ENCODE measurements around the gene TUBA1B.
"Not testable (repeated sequence)": the region's sequence is repeated elsewhere in the genome, so short reads cannot be mapped to it uniquely, and the experiment has no call there.

Gene TUBA1B

DNA sequence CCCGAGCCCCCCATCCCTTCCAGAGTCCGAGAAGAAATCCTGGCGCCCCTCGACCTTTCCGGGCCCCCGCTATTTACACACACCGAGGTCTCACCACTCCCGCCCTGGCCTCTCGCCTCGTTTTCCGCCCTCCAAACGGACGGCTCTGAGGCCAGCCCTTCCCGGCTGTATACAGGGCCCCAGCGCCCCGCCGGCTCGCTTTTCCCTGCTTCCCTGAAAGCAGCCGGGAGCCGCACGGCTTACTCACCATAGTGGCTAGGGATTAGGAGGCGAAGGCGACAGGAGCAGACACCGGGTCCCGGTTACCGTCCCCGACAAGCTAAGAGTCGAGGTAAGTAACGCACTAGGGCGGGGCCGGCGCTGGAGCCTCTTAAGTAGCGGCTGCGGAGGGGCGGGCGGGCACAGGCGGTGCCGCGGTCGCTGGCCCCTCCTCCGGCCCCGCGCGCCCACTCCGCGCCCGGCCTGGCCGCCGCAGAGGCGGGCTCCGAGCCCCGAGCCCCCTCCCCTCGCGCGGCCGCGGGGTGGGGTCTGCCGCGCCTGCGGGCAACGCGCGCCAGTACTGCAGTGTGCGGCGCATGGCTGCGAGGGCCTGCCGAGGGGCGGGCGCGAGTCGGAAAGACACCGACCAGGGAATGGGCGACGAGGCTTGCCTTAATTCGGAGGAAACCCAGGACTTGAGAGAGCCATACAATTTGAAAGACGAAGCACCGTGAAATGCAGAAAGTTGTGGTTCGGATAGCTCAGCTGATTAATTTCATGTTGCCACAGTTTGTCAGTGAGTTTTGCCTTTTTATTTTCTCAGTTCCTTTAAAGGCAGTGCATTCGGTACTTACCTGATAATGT lies at the start of gene TUBA1B:
Gene TUBA1B (minus strand): TSS at position 345 of the 843 bp plus-strand sequence. CDS start 95 bp downstream, at position 250.
- H3K9me3 Mint-ChIP-seq, result no peaks in the 10 kb centered on the region
- peak; percentile 93 for DNase-seq
- peak; percentile 83 for ATAC-seq
- peaks cover 54% of the 10 kb centered on the region for H3K4me1 Mint-ChIP-seq
- H3K4me3 Mint-ChIP-seq, result peak within 1 kb of the TSS; percentile 99
- H3K27me3 Mint-ChIP-seq, result peaks cover 3% of the 10 kb centered on the region
- peaks cover 47% of the 10 kb centered on the region for H3K36me3 Mint-ChIP-seq (ENCODE audit: low read depth)
- peak within 1 kb of the TSS; percentile 99 for H3K27ac Mint-ChIP-seq

DNA sequence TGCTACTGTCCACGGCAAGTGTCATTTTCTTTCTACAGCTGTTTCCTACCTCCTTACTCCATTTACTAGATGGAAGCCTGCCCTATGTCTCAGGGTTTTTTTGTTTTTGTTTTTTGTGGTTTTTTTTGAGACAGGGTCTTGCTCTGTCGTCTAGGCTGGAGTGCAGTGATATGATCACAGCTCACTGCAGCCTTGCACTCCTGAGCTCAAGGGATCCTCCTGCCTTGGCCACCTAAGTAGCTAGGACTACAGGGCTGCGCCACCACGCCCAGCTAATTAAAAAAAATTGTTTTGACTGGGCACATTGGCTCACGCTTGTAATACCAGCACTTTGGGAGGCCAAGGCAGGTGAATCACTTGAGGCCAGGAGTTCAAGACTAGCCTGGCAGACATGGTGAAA lies 43.0 kb upstream of the TUBA1B start:
- ATAC-seq (no peak), DNase-seq (no peak)
- no peaks in the 10 kb centered on the region for H3K4me1 Mint-ChIP-seq
- no peaks in the 10 kb centered on the region for H3K36me3 Mint-ChIP-seq (ENCODE audit: low read depth)
- no peak overlapping the region for H3K27ac Mint-ChIP-seq
- H3K4me3 Mint-ChIP-seq, result no peak overlapping the region
- no peaks in the 10 kb centered on the region for H3K27me3 Mint-ChIP-seq
- H3K9me3 Mint-ChIP-seq, result peaks cover 4% of the 10 kb centered on the region

DNA sequence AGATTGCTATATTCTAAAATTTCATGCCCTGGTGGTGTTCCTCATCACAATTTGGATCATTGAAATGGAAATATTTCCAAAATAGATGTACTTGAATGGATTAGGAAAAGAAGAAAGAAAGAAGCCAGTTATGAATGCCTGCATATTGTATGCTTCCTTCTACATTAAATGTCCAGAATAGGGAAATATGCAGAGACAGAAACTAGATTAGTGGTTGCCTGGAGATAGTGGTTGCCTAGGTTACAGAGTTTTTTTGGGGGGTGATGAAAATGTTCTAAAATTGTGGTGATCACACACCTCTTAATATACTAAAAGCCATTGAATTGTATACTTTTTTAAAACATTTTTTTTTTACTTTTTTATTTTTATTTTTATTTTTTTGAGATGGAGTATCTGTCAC lies 39.7 kb upstream of the TUBA1B start:
- DNase-seq (no peak), ATAC-seq (no peak)
- Mint-ChIP-seq H3K27ac (no peak overlapping the region), H3K4me3 (no peak overlapping the region), H3K4me1 (no peaks in the 10 kb centered on the region), H3K9me3 (no peaks in the 10 kb centered on the region), H3K27me3 (no peaks in the 10 kb centered on the region), H3K36me3 (ENCODE audit: low read depth) (no peaks in the 10 kb centered on the region)

DNA sequence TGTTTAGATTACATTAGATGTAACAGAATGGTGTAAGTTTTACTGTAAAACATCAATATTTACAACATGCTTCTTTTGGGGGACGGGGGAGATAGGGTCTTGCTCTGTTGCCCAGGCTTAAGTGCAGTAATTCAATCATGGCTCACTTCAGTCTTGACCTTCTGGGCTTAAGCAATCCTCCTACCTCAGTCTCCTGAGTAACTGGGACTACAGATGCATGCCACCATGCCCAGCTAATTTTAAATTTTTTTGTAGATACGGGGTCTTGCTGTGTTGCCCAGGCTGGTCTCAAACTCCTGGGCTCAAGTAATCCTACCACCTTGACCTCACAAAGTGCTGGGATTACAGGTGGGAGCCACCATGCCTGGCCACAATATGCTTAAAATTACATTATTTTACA lies 33.9 kb upstream of the TUBA1B start:
- no peaks in the 10 kb centered on the region for H3K27me3 Mint-ChIP-seq
- no peaks in the 10 kb centered on the region for H3K9me3 Mint-ChIP-seq
- peaks cover 2% of the 10 kb centered on the region for H3K4me1 Mint-ChIP-seq
- ATAC-seq (no peak), DNase-seq (no peak)
- H3K4me3 Mint-ChIP-seq, result no peak overlapping the region
- no peaks in the 10 kb centered on the region for H3K36me3 Mint-ChIP-seq (ENCODE audit: low read depth)
- H3K27ac Mint-ChIP-seq, result no peak overlapping the region

DNA sequence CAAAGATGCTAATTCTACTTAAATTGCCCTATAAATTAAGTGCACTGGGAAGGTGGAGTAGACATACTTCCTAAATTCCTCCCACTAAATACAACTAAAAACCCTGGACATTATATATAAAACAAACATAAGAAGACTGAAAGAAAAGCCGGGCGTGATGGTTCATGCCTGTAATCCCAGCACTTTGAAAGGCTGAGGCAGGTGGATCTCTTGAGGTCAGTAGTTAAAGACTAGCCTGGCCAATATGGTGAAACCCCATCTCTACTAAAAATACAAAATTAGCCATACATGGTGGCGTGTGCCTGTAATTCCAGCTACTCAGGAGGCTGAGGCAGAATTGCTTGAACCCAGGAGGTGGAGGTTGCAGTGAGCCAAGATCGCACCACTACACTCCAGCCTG lies 30.7 kb upstream of the TUBA1B start:
- H3K27me3 Mint-ChIP-seq; H3K4me1 Mint-ChIP-seq; H3K4me3 Mint-ChIP-seq; ATAC-seq; H3K9me3 Mint-ChIP-seq; H3K36me3 Mint-ChIP-seq (ENCODE audit: low read depth); DNase-seq; H3K27ac Mint-ChIP-seq: not testable (repeated sequence)

DNA sequence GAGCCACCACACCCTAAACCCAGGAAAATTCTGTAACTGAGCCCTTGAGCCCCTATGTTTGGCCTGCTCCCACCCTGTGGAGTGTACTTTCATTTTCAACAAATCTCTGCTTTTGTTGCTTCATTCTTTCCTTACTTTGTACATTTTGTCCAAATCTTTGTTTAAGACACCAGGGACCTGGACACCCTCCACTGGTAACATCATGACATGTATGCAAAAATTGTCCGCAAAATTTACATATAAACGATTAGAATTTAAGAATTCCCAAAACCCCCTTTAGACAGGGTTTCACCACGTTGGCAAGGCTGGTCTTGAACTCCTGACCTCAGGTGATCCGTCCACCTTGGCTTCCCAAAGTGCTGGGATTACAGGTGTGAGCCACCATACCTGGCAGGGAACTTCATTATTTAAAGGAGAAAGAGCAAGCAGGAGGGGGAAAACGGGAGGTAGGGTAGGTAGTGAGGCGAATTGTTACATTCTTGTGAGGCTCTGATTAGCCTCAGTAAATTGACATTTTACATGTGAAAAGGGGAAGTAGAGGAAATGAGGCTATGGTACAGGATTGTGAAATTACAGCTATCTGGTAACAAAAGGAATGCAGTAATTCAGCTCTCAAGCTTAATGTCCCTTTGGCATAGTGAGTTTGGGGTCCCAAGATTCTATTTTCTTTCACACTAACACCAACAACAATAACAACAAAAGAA lies 30.0 kb upstream of the TUBA1B start:
- Mint-ChIP-seq H3K4me1 (peaks cover 2% of the 10 kb centered on the region), H3K4me3 (no peak overlapping the region), H3K27me3 (no peaks in the 10 kb centered on the region), H3K9me3 (no peaks in the 10 kb centered on the region), H3K27ac (no peak overlapping the region), H3K36me3 (ENCODE audit: low read depth) (no peaks in the 10 kb centered on the region)
- no peak for DNase-seq
- ATAC-seq, result no peak

DNA sequence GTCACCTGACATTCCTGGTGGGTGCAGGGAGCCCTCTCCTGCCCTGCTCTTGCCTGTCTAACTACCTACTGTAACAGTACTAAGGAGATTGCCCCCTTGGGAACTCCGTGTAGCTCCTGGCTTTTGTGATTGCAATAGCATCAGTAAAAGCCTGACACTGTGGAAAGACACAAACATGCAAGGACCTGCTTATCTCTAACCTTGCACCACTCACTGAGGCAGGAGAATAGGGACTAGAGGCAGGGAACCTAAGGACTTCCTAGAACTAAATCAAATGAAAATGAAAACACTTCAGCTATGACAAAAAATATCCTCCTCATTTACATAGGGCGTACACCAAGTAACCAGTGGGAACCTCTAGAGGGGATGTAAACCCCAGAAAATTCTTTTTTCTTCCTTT lies 29.2 kb upstream of the TUBA1B start:
- no peak for DNase-seq
- Mint-ChIP-seq H3K27ac (no peak overlapping the region), H3K27me3 (no peaks in the 10 kb centered on the region), H3K4me1 (peaks cover 2% of the 10 kb centered on the region), H3K4me3 (no peak overlapping the region), H3K9me3 (no peaks in the 10 kb centered on the region), H3K36me3 (ENCODE audit: low read depth) (no peaks in the 10 kb centered on the region)
- no peak for ATAC-seq

DNA sequence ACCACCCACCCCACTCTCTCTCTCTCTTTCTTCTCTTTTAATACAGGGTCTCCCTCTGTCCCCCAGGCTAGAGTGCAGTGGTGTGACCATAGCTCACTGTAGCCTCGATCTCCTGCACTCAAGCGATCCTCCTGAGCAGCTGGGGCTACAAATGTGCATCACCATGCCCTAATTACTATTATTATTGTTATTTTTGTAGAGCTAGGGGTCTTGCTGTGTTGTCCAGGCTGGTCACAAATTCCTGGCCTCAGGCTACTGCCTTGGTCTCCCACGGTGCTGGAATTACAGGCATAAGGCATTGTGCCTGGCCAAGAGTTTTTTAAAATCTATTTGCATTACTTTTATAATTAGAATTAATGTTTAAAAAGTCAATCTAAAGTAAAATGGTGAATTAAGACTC lies 23.0 kb upstream of the TUBA1B start:
- Mint-ChIP-seq H3K4me3 (no peak overlapping the region), H3K4me1 (no peaks in the 10 kb centered on the region), H3K27ac (no peak overlapping the region), H3K9me3 (no peaks in the 10 kb centered on the region), H3K27me3 (no peaks in the 10 kb centered on the region), H3K36me3 (ENCODE audit: low read depth) (no peaks in the 10 kb centered on the region)
- ATAC-seq (no peak), DNase-seq (no peak)

DNA sequence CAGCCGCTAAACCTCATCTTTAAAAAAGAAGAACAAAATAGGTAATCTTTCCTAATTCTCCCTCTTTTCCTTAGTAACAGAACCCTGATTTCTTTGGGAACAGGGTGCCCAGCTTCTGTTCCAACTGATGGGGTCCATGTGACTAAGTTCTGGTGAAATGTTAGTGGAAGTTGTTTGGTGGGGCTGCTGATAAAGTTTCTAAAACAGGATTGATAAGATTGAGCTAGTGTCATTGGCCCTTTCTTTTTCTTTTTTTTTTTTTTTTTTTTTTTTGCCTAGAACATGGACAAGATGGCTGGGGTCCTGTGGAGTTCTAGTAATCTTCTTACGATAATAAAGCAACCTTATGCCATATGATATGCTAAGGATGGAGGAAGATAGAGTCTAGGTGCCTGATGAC lies 16.2 kb upstream of the TUBA1B start:
- no peak overlapping the region for H3K27ac Mint-ChIP-seq
- H3K4me3 Mint-ChIP-seq, result no peak overlapping the region
- ATAC-seq (no peak), DNase-seq (no peak)
- H3K36me3 Mint-ChIP-seq (ENCODE audit: low read depth), result no peaks in the 10 kb centered on the region
- H3K27me3 Mint-ChIP-seq, result no peaks in the 10 kb centered on the region
- no peaks in the 10 kb centered on the region for H3K9me3 Mint-ChIP-seq
- no peaks in the 10 kb centered on the region for H3K4me1 Mint-ChIP-seq

DNA sequence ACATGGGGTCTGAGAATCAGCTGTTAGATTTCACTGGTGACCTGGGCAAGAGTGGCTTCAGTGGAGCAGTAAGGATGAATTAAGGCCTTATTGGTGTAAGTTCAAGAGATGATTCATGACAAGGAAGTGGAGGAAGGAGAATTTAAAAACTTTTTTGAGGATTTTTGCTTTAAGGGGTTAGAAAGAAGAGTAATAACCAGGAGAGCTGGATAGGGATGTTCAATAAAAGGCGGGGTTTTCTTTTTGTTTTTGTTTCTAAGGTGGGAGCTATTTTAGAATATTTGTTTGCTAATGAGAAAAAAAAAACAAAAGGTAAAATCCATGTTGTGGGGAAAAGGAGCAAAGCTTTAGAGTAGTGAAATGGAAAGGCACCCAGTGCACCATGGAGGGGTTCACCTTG lies 15.2 kb upstream of the TUBA1B start:
- no peaks in the 10 kb centered on the region for H3K36me3 Mint-ChIP-seq (ENCODE audit: low read depth)
- ATAC-seq (no peak), DNase-seq (no peak)
- no peaks in the 10 kb centered on the region for H3K4me1 Mint-ChIP-seq
- no peak overlapping the region for H3K4me3 Mint-ChIP-seq
- no peaks in the 10 kb centered on the region for H3K9me3 Mint-ChIP-seq
- no peak overlapping the region for H3K27ac Mint-ChIP-seq
- no peaks in the 10 kb centered on the region for H3K27me3 Mint-ChIP-seq

DNA sequence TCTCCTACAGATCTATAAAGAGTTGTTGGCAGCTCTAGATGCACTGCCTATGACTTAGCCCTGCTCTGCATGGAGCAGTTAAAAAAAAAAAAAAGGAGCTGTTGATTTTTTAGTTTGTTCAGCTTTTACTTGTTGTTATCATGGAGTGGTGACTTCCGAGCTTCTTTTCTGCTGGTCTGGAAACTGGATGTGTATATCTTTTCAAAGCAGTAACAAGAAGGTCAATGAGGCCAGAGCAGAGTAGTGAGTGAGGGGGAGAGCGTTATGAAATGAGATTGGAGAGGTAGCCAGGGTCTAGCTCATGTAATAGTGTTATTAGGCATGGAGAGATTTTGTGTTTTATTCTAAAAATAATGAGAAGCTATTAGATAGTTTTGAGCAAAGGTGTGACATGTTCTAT lies 13.2 kb upstream of the TUBA1B start:
- H3K27me3 Mint-ChIP-seq, result no peaks in the 10 kb centered on the region
- DNase-seq, result no peak
- no peak overlapping the region for H3K27ac Mint-ChIP-seq
- no peak overlapping the region for H3K4me3 Mint-ChIP-seq
- peaks cover 3% of the 10 kb centered on the region for H3K4me1 Mint-ChIP-seq
- ATAC-seq, result no peak
- H3K9me3 Mint-ChIP-seq, result no peaks in the 10 kb centered on the region
- peaks cover 3% of the 10 kb centered on the region for H3K36me3 Mint-ChIP-seq (ENCODE audit: low read depth)

DNA sequence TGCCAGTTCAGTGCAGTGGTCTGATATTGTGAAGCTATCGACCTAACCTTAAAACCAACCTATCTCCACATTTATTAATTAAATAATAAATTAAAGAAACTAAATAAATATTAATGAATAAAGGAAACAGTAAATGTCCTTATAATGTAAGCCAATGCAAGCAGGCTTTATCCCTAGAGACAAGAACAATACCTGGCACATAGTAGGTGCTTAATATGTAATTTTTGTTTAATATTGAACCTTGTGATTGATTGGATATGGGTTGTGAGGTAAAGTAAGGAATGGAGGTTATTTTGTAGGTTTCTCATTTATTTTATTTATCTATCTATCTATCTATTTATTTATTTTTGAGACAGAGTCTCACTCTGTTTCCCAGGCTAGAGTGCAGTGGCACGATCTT lies 7.8 kb upstream of the TUBA1B start:
- DNase-seq (no peak), ATAC-seq (no peak)
- H3K9me3 Mint-ChIP-seq, result no peaks in the 10 kb centered on the region
- H3K36me3 Mint-ChIP-seq (ENCODE audit: low read depth), result peaks cover 3% of the 10 kb centered on the region
- H3K27ac Mint-ChIP-seq, result no peak overlapping the region
- H3K27me3 Mint-ChIP-seq, result no peaks in the 10 kb centered on the region
- H3K4me3 Mint-ChIP-seq, result no peak overlapping the region
- peaks cover 9% of the 10 kb centered on the region for H3K4me1 Mint-ChIP-seq

DNA sequence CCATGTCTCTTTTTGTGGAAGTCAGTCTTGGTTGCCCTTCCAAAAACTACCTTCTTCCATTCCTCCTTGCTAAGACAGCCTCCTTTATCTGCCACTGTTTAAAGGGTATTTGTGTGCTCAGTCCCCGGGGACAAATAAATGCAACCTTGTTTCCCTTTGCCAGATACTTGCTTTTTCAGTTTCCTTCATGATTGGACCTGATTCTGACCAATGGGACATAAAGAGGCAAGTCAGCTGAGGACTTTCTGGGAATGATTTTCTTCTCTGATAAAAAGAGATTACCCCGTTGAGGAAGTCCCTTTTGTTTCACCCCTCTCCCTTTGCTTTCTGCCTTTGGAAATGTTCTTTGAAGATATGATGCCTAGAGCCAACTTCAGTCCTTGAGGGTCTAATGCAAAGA lies 7.4 kb upstream of the TUBA1B start:
- Mint-ChIP-seq H3K4me1 (peaks cover 12% of the 10 kb centered on the region), H3K36me3 (ENCODE audit: low read depth) (peaks cover 3% of the 10 kb centered on the region), H3K9me3 (no peaks in the 10 kb centered on the region), H3K4me3 (no peak overlapping the region), H3K27ac (no peak overlapping the region), H3K27me3 (no peaks in the 10 kb centered on the region)
- no peak for ATAC-seq
- DNase-seq, result no peak

DNA sequence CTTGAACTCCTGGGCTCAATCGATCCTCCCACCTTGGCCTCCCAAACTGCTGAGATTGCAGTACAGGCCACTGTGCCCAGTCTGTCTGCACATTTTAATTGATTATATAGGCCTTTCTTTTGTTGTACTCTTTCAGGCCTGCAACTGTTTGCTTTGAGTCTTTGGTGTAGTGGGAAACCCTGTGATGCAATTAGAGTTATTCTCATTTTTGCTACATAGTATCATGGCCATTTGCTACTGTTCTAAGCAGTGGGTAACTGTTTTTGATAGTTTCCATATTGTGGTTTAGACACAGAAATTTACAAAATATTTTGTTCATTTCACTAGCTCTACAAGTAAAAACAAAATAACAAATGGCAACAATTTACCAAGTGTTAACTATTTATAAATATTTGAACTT lies 6.3 kb upstream of the TUBA1B start:
- ATAC-seq (no peak), DNase-seq (no peak)
- Mint-ChIP-seq H3K4me1 (peaks cover 23% of the 10 kb centered on the region), H3K27me3 (no peaks in the 10 kb centered on the region), H3K9me3 (no peaks in the 10 kb centered on the region), H3K27ac (no peak overlapping the region), H3K4me3 (no peak overlapping the region), H3K36me3 (ENCODE audit: low read depth) (peaks cover 3% of the 10 kb centered on the region)

DNA sequence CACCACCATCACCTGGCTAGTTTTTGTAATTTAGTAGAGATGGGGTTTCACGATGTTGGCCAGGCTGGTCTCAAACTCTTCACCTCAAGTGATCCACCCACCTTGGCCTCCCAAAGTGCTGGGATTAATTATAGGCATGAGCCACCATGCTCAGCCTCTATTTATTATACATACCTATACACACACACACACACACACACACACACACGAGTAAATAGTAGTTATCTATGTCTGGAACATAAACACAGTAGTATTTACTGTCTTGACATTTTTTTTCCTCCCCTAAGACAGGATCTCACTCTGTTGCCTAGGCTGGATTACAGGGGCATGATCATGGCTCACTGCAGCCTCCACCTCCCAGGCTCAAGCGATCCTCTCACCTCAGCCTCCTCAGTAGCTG lies 5.8 kb upstream of the TUBA1B start:
- not testable (repeated sequence) for H3K9me3 Mint-ChIP-seq; H3K27me3 Mint-ChIP-seq; DNase-seq; ATAC-seq; H3K4me3 Mint-ChIP-seq; H3K36me3 Mint-ChIP-seq (ENCODE audit: low read depth); H3K27ac Mint-ChIP-seq
- peaks cover 26% of the 10 kb centered on the region for H3K4me1 Mint-ChIP-seq
